Neural crest cell (in vitro differentiated cells): ENCODE measurements around the gene RINL. TPM values are rescaled to one million over a fixed set of nuclear protein-coding genes. Genes with fewer than 3 reads are reported as not detected.
"Not testable (repeated sequence)": the region's sequence is repeated elsewhere in the genome, so short reads cannot be mapped to it uniquely, and the experiment has no call there.

Source experiments
- DNase-seq: peaks from one replicate; pipeline ENCODE4 v3.0.0; 2021; ENCODE audit warnings: low read depth, mixed read lengths, low spot score
- H3K27ac Mint-ChIP-seq: one replicate; pipeline ENCODE4 v1.8.0; 2021; ENCODE audit warnings: mild to moderate bottlenecking, mixed read lengths; ENCODE audit not compliant: unreplicated experiment
- H3K27me3 Mint-ChIP-seq: 2 replicates; pipeline ENCODE4 v1.8.0; 2021; ENCODE audit warnings: low read depth, mild to moderate bottlenecking, mixed read lengths
- H3K36me3 Mint-ChIP-seq: 2 replicates; pipeline ENCODE4 v1.8.0; 2021; ENCODE audit warnings: low read depth, mild to moderate bottlenecking, mixed read lengths
- H3K4me1 Mint-ChIP-seq: 2 replicates; pipeline ENCODE4 v1.8.0; 2021; ENCODE audit warnings: mixed read lengths
- H3K4me3 Mint-ChIP-seq: one replicate; pipeline ENCODE4 v1.8.0; 2021; ENCODE audit warnings: mild to moderate bottlenecking, mixed read lengths
- H3K9me3 Mint-ChIP-seq: 2 replicates; pipeline ENCODE4 v1.8.0; 2021; ENCODE audit warnings: mixed read lengths
- total RNA-seq: library from RNA; stranded (reverse); gene quantifications from 2 replicates; pipeline ENCODE4 v1.2.1, GENCODE V29; 2021
- TF ChIP-seq, protein P1 (sequence below): fragments of 200-600 bp; sonication (generic); conservative IDR thresholded peaks from 2 replicates; pipeline ENCODE4 v1.5.0; 2021; ENCODE audit warnings: antibody characterized with exemption, mild to moderate bottlenecking

Gene RINL
- total RNA-seq, 1 donor from 2014 or later, result 1.4 TPM

DNA sequence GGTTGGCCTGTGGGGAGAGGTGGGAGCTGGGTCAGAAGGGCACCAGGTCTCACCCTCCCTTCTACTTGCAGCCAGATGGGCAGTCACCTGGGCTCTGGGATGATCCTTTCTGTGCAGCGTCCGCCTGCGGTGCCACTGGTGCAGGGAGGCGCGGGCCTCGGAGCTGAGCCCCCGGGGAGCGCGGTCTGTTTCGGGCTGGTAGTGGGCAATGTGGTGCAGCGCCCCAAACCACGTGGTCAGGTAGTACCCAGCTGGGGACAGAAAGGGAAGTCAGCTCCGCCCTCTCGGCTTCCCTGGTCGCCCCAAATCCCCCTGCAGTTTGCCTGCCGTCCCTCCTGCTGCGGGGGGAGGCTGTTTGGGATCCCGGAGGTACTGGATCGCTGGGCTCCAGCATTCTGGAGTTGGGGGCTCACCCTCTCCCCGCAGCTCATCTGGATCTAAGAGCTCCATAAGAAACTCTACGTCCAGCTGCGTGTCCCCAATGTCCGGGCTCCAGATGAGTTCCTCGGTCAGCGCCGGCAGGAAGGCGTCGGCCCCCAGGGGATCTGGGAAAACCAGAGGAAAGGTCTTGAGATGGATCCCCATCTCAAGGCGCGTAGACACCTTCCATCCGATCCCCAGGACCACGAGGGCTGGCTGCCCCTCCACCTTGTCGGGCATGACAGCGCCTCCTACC, 8.8 kb downstream of the RINL start:
- Mint-ChIP-seq H3K36me3 (no peaks in the 10 kb centered on the region), H3K4me1 (peaks cover 15% of the 10 kb centered on the region), H3K27me3 (peaks cover 4% of the 10 kb centered on the region), H3K4me3 (peak overlapping the region; percentile 69), H3K9me3 (no peaks in the 10 kb centered on the region), H3K27ac (no peak overlapping the region)
- no peak for DNase-seq
- TF ChIP-seq, protein P1, sequence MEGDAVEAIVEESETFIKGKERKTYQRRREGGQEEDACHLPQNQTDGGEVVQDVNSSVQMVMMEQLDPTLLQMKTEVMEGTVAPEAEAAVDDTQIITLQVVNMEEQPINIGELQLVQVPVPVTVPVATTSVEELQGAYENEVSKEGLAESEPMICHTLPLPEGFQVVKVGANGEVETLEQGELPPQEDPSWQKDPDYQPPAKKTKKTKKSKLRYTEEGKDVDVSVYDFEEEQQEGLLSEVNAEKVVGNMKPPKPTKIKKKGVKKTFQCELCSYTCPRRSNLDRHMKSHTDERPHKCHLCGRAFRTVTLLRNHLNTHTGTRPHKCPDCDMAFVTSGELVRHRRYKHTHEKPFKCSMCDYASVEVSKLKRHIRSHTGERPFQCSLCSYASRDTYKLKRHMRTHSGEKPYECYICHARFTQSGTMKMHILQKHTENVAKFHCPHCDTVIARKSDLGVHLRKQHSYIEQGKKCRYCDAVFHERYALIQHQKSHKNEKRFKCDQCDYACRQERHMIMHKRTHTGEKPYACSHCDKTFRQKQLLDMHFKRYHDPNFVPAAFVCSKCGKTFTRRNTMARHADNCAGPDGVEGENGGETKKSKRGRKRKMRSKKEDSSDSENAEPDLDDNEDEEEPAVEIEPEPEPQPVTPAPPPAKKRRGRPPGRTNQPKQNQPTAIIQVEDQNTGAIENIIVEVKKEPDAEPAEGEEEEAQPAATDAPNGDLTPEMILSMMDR, result no peak

DNA sequence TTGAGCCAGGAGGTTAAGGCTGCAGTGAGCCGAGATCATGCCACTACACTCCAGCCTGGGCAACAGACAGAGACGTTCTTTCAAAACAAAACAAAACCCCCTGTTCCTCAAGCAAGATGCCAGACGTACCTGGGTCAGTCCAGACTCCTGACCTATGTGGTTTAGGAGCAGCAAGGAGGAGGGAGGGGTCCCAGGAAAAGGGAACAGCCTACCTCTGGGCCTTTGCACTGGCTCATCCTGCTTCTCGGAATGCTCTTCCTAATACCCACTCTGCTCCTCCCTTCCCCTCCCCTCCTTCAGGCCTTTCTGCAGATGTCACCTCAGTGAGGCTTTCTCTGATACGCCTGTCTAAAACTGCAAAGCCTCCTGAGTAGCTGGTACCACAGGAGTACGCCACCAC, 9.5 kb downstream of the RINL start:
- Mint-ChIP-seq H3K27me3 (peaks cover 4% of the 10 kb centered on the region), H3K27ac (no peak overlapping the region), H3K36me3 (no peaks in the 10 kb centered on the region), H3K9me3 (no peaks in the 10 kb centered on the region), H3K4me1 (peaks cover 15% of the 10 kb centered on the region), H3K4me3 (no peak overlapping the region)
- TF ChIP-seq, protein P1, result no peak
- DNase-seq, result no peak

DNA sequence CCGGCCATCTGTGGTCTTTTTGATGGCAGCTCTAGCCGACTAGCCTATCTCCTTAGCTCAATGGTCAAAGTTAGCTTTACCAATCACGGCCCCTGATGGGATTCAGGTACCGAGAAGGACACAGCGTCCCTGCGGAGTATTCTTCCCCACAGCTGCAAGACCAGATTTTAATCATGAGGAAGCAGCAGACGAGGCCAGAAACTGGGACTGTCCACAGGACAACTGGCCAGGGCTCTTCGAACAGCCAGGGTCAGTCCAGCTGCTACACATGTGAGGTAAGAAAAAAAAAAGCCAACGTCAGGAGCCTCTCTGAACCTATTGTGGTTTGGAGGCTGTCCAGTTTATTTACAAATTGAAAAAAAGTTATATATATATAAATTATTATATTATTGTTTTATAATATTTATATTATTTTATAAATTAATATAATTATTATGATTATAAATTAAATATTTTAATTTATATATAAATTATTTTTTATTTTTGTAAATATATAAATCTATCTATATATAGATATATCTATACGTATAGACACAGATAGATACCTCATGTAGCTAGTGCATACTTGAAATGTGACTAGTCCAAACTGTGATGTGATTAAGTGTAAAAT, 10.8 kb downstream of the RINL start:
- H3K4me1 Mint-ChIP-seq, result peaks cover 15% of the 10 kb centered on the region
- no peak for DNase-seq
- H3K4me3 Mint-ChIP-seq, result no peak overlapping the region
- peaks cover 4% of the 10 kb centered on the region for H3K27me3 Mint-ChIP-seq
- H3K9me3 Mint-ChIP-seq, result no peaks in the 10 kb centered on the region
- peak overlapping the region; percentile 12 for H3K27ac Mint-ChIP-seq
- TF ChIP-seq, protein P1, result no peak
- no peaks in the 10 kb centered on the region for H3K36me3 Mint-ChIP-seq

DNA sequence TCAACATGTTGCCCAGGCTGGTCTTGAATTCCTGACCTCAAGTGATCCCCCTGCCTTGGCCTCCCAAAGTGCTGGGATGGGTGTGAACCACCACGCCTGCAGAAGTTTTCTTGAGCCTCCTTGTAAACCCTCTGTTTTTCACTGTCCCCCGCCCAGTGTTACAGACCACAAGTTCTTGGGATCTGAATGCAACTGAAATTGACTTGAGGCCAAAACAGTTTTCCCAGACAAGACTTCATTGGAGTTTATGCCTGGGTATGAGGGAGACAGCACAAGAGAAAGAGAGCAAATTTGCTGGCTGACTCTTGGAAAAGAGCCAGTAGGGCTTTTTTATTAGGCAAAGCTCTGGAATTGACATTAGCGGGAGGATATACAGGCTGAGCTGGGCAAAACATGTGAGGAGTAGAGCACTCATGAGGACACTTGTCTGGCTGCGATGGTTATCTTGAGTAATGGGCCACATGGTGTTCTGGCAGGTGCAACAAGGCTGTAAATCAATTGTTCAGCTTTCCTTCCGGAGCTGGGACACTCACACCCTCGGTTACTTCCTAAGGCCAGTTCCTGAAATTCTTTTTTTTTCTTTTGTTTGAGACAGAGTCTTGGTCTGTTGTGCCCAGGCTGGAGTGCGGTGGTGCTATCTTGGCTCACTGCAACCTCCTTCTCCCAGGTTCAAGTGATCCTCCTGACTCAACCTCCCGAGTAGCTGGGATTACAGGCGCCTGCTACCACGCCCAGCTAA, 15.6 kb downstream of the RINL start:
- peaks cover 12% of the 10 kb centered on the region for H3K4me1 Mint-ChIP-seq
- no peak for DNase-seq
- H3K4me3 Mint-ChIP-seq, result no peak overlapping the region
- no peaks in the 10 kb centered on the region for H3K9me3 Mint-ChIP-seq
- no peak overlapping the region for H3K27ac Mint-ChIP-seq
- TF ChIP-seq, protein P1, result no peak
- no peaks in the 10 kb centered on the region for H3K27me3 Mint-ChIP-seq
- no peaks in the 10 kb centered on the region for H3K36me3 Mint-ChIP-seq

DNA sequence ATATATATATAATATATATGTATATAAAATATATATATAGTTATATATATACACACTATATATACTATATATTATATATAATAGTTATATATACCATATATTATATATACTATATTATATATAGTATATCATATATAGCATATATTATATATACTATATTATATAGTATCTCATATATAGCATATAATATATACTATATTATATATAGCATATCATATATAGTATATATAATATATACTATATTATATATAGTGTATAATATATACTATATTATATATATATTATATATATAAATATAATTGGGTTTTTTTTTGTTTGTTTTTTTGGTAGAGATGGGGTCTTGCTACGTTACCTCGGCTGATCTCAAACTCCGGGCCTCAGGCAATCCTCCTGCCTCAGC, 16.7 kb downstream of the RINL start:
- TF ChIP-seq, protein P1, result no peak
- H3K9me3 Mint-ChIP-seq, result peaks cover 2% of the 10 kb centered on the region

DNA sequence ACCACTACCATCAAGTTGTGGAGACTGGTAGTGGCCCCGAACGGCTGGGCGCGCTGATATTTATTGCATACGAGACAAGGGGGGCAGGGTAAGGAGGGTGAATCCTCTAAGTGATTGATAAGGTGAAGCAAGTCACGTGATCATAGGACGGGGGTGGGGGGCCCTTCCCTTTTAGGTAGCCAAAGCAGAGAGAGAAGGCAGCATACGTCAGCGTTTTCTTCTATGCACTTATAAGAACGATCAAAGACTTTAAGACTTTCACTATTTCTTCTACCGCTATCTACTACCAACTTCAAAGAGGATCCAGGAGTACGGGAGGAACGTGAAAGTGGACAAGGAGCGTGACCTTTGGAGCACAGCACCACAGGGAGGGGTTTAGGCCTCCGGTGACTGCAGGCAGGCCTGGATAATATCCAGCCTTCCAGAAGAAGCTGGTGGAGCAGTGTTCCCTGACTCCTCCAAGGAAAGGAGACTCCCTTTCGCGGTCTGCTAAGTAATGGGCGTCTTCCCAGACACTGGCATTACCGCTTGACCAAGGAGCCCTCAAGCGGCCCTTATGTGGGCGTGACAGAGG, 18.4 kb downstream of the RINL start:
- H3K4me3 Mint-ChIP-seq, result peak overlapping the region; percentile 27
- H3K27ac Mint-ChIP-seq, result not testable (repeated sequence)

More for the DNA sequence above, 16.7 kb downstream of the RINL start:
- Mint-ChIP-seq H3K36me3 (no peaks in the 10 kb centered on the region), H3K4me3 (no peak overlapping the region), H3K27me3 (no peaks in the 10 kb centered on the region), H3K27ac (no peak overlapping the region), H3K4me1 (peaks cover 22% of the 10 kb centered on the region)
- DNase-seq, result no peak

More for the DNA sequence above, 18.4 kb downstream of the RINL start:
- H3K27me3 Mint-ChIP-seq, H3K9me3 Mint-ChIP-seq, DNase-seq, H3K36me3 Mint-ChIP-seq: not testable (repeated sequence)
- peaks cover 12% of the 10 kb centered on the region for H3K4me1 Mint-ChIP-seq
